Heart left ventricle (tissue), 13 donors: ENCODE measurements around the gene OR1J1.

ENCODE experiments used
- POLR2A ChIP-seq, 2 donors: fragments of 450-650 bp; IDR thresholded peaks; one replicate each; pipeline ENCODE4 v1.6.1; 2017; ENCODE audit warnings: antibody characterized with exemption in 2 of 2, mild to moderate bottlenecking in 2 of 2, moderate library complexity in 2 of 2
- TF ChIP-seq, protein P1 (sequence below), 12 donors: fragments of 200-600 bp; sonication (generic) in 4 of 12; IDR thresholded peaks; one replicate each; pipeline versions ENCODE4 v1.5.0 to v1.8.0; 2018 to 2022; ENCODE audit warnings: antibody characterized with exemption in 12 of 12, mild to moderate bottlenecking in 5 of 12
- donor health status: ischemic (EF 13 %, LVEDD 7.1; RV severe dilation, severe dysfunction).
- donor health status: DM: no; HTN: yes; CAD: no.
- donor health status: DM: no; HTN: no; CAD: no.
- donor health status: ischemic (EF 25% LVEDD 6.9; RV normal size, moderate dysfunction).
- donor health status: ischemic (EF 25% LVEDD 5.7; RV mildly dilated, moderate dysfunction).
- donor health status: ischemic (EF 35%, LVEDD 5.7; RV mildly dilated, moderate dysfunction).
- donor health status: nonischemic (EF 11% LVEDD 7.7; RV severe dilation, severe dysfunction).
- donor health status: DM: yes; HTN: yes; CAD: no.
- donor health status: PGD.
- donor health status: ischemic (EF 29% LVEDD 5.4; RV normal size, mild dysfunction).
- donor health status: nonischemic (EF 23%, LVEDD 6.1; RV moderate dilation, normal function).

- TF ChIP-seq, protein P1, sequence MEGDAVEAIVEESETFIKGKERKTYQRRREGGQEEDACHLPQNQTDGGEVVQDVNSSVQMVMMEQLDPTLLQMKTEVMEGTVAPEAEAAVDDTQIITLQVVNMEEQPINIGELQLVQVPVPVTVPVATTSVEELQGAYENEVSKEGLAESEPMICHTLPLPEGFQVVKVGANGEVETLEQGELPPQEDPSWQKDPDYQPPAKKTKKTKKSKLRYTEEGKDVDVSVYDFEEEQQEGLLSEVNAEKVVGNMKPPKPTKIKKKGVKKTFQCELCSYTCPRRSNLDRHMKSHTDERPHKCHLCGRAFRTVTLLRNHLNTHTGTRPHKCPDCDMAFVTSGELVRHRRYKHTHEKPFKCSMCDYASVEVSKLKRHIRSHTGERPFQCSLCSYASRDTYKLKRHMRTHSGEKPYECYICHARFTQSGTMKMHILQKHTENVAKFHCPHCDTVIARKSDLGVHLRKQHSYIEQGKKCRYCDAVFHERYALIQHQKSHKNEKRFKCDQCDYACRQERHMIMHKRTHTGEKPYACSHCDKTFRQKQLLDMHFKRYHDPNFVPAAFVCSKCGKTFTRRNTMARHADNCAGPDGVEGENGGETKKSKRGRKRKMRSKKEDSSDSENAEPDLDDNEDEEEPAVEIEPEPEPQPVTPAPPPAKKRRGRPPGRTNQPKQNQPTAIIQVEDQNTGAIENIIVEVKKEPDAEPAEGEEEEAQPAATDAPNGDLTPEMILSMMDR (IDR thresholded peaks at IDR 0.05): no peak
- no peak for TF ChIP-seq POLR2A (IDR thresholded peaks at IDR 0.05)
Observed at GRCh38 chr9:122474561-122474960, 3.2 kb downstream of the OR1J1 start.
